ENCODE data around the gene GOLGA6L25.
"Not testable (repeated sequence)": the region's sequence is repeated elsewhere in the genome, so short reads cannot be mapped to it uniquely, and the experiment has no call there.

GOLGA6L25 gene, protein sequence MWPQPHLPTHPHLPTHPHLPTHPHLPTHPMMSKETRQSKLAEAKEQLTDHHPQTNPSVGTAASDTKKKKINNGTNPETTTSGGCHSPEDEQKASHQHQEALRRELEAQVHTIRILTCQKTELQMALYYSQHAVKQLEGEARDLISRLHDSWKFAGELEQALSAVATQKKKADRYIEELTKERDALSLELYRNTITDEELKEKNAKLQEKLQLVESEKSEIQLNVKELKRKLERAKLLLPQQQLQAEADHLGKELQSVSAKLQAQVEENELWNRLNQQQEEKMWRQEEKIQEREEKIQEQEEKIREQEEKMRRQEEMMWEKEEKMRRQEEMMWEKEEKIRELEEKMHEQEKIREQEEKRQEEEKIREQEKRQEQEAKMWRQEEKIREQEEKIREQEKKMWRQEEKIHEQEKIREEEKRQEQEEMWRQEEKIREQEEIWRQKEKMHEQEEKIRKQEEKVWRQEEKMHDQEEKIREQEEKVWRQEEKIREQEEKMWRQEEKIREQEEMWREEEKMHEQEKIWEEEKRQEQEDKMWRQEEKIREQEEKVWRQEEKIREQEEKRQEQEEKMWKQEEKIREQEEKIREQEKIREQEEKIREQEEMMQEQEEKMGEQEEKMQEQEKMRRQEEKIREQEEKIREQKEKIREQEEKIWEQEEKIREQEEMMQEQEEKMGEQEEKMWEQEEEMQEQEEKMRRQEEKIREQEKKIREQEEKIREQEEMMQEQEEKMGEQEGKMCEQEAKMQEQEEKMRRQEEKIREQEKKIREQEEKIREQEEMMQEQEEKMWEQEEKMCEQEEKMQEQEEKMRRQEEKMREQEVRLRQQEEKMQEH

GRCh38 chr15:28553268-28553667, at the start of gene GOLGA6L25:
TSS of gene GOLGA6L25 (plus strand) at chr15:28553568. CDS start at chr15:28553629, 61 bp downstream.
- DNase-seq (ENCODE audit: low spot score), result not testable (repeated sequence)

GRCh38 chr15:28508217-28508889, 45.0 kb upstream of the GOLGA6L25 start:
- not testable (repeated sequence) for DNase-seq (ENCODE audit: low spot score)

DNA sequence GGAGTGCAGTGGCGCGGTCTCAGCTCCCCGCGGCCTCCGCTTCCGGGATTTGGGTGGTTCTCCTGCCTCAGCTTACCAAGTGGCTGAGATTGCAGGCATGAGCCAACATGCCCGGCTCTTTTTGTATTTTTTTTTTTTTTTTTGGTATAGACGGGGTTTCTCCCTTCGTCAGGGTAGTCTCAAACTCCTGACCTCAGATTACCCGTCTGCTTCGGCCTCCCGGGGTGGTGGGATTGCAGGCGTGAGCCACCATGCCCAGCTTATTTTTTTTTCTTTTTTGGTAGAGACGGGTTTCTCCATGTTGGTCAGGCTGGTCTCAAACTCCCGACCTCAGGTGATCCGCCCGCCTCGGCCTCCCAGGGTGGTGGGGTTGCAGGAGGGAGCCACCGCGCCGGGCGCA, 39.2 kb upstream of the GOLGA6L25 start:
- not testable (repeated sequence) for DNase-seq (ENCODE audit: low spot score)

- DNase-seq (ENCODE audit: low spot score), result not testable (repeated sequence)
Observed at GRCh38 chr15:28515208-28515607, 38.2 kb upstream of the GOLGA6L25 start.

DNA sequence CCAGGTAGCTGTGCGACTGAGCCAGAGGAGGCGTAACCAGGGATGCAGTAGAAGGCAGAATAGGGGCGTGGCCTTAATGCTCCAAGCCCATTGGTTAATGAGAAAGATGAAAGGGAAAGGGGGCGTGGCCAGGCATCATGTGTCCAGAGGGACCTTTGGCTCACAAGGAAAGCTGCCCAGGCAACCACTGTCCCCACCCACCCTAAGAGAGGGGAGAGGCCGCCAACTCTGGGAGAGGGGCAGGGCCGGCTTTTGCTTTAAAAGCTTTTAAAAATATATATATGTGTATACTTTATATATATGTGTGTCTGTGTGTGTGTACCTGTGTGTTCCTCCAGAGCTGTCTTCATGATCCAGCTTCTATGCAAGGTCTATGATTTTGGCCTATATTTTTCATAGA, 20.4 kb upstream of the GOLGA6L25 start, which contains the start of gene GOLGA8G:
Gene GOLGA8G (minus strand): TSS at position 18 of the 400 bp plus-strand sequence. CDS start 62 bp downstream, outside the sequence.
- not testable (repeated sequence) for DNase-seq (ENCODE audit: low spot score)

GRCh38 chr15:28573351-28573750, 20.0 kb downstream of the GOLGA6L25 start:
- DNase-seq (ENCODE audit: low spot score), result not testable (repeated sequence)

- DNase-seq (ENCODE audit: low spot score), result not testable (repeated sequence)
Observed at GRCh38 chr15:28588977-28589606, 35.7 kb downstream of the GOLGA6L25 start.

DNA sequence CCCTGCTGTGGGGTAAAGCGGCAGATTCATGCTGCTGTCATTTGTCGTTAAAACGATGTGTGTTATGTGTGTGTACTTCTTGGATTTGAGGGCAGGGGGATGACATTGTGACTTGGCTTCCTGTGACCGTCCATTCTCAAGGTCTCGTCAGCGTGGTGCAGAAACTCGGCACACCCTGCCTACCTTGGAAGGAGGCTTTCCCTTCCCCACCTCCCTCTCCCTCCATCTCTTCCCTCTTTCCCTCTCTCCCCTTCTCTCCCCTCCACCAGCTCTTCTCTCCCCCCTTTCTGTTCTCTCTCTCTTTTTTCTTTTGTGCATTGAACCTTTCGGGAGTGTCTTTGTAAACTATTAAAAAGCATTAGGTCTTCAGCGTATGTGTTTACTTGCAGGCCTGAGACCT, 36.4 kb downstream of the GOLGA6L25 start:
- DNase-seq (ENCODE audit: low spot score), result not testable (repeated sequence)

DNA sequence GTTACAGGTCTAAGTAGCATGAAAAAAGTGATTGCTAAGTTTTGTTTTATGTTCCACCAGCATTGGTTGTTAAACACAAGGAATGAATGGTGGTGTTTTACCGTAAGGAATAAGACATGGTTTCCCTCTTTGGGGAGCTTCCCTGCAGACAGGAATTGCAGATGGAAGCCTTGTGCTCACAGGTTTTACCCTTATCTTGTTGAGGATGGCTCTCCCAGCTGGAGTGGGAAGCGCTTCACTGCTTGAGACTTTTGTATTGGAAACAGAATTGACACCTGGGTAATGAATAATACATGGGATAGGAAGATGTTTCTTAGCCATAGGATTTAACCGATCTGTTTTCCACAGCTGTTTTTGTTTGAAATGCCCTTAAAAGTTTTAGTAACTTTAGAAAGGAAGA, 39.0 kb downstream of the GOLGA6L25 start:
- DNase-seq (ENCODE audit: low spot score), result not testable (repeated sequence)

DNA sequence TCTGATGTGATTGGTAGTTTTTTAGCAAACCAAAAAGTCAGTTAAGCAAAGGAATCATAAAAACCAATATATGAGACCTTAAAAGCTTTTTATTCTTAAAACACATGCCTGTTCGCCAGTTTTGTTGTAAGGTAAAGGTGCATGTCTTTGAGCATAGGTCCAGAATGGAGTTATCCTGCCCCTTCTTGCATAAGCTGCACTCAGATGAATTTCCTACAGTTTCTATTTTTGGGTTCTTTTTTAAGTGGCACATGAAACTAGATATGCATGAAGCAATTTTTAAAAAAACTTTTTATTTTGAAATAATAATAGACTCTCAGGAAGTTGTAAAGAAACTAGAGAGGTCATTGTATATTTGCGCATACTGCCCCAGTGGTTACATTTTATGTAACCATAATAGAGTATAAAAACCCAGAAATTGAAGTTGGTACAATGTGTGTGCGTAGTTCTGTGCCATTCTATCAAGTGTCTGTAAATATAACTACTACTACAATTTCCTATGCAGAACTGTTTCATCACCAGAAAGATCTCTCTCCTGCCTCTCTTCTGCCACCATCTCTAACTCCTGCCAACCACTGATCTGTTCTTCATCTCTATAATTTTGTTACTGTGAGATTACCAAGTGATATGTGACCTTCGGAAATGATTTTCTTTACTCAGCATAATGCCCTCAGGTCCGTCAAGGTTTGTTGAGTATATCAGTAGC, 40.2 kb downstream of the GOLGA6L25 start:
- not testable (repeated sequence) for DNase-seq (ENCODE audit: low spot score)

DNA sequence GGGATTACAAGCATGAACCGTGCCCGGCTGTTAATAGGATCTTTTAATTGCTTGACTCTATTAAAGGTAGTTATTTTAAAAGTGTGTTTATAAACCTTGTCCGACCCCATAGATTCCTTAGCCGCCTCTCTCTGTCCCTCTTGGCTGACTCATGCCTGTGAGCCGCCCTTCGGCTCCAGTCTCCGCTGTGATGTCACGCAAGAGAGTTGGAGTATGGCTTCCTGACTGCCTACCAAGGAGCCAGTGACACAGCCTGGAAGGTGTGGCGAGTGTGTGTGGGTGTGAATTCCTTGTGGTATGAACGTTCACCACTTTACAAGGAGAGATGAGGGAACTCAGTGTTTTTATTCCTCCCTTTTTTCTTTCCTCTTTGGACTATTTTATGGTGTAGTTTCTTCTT, 44.1 kb downstream of the GOLGA6L25 start:
- DNase-seq (ENCODE audit: low spot score), result not testable (repeated sequence)

DNA sequence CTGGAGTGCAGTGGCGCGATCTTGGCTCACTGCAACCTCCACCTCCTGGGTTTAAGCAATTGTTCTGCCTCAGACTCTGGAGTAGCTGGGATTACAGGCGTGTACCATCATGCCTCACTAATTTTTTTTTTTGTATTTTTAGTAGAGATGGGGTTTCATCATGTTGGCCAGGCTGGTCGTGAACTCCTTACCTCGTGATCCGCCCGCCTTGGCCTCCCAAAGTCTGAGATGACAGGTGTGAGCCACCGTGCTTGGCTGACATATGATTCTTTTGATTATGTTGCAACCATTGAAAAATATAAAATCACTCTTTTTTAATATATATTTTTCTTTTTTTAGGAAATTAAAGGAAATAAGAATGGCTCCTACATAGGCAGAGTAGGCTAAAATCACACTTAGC, 44.8 kb downstream of the GOLGA6L25 start:
- DNase-seq (ENCODE audit: low spot score), result not testable (repeated sequence)

- DNase-seq (ENCODE audit: low spot score), result not testable (repeated sequence)
Observed at GRCh38 chr15:28602152-28602551, 48.8 kb downstream of the GOLGA6L25 start.

Data from pons (tissue), 1 donor.